IMR-90 (cell line): ENCODE measurements around the gene CFAP90. TPM values are rescaled to one million over a fixed set of nuclear protein-coding genes. Genes with fewer than 3 reads are reported as not detected.
A peak's percentile ranks its signal among the peaks of the same experiment; 100 is the strongest.

ENCODE experiments used
- ATAC-seq: fragments of 200-7000 bp; cut with Tn5 transposase; 2 replicates; pipeline ENCODE4 v1.9.1; 2020; ENCODE audit warnings: low read depth, mild to moderate bottlenecking, moderate library complexity
- BruUV-seq: library from RNA; stranded (reverse); fragments of 400-500 nt; replicated peaks from 2 replicates; lab custom pipeline; 2021; lab: Mats Ljungman, UMichigan
- CTCF ChIA-PET: fragments of 300-600 bp; formaldehyde crosslinking; extraction: SDS; loops from one replicate; lab custom pipeline; 2021; ENCODE audit warnings: antibody characterized with exemption; lab: Yijun Ruan, JAX
- POLR2A ChIA-PET: fragments of 300-600 bp; sonication (Branson Sonifier 250); formaldehyde crosslinking; loops from one replicate; lab custom pipeline; 2022; ENCODE audit warnings: antibody characterized with exemption; ENCODE audit not compliant: unreplicated experiment; lab: Charles Lee
- DNase-seq: peaks from one replicate; pipeline ENCODE4 v3.0.0; 2013
- H2AFZ ChIP-seq: replicated peaks from 2 replicates; pipeline ENCODE3; 2013; ENCODE audit warnings: low read length, mild to moderate bottlenecking; ENCODE audit not compliant: poor library complexity
- H2AK5ac ChIP-seq: 2 replicates; pipeline ENCODE4 v1.6.1; 2013; ENCODE audit warnings: low read depth, low read length, inconsistent platforms
- H2AK9ac ChIP-seq: replicated peaks from 2 replicates; pipeline ENCODE3; 2013; ENCODE audit warnings: mild to moderate bottlenecking, low read depth, low read length, moderate library complexity; ENCODE audit not compliant: poor library complexity
- H2BK120ac ChIP-seq: 2 replicates; pipeline ENCODE4 v1.6.1; 2013; ENCODE audit warnings: low read depth, low read length, inconsistent platforms
- H2BK15ac ChIP-seq: 3 replicates; pipeline ENCODE4 v1.6.1; 2013; ENCODE audit warnings: low read depth, low read length, inconsistent platforms
- H2BK20ac ChIP-seq: 2 replicates; pipeline ENCODE4 v1.6.1; 2013; ENCODE audit warnings: low read depth, mild to moderate bottlenecking, inconsistent platforms, low read length, moderate library complexity
- H2BK5ac ChIP-seq: 2 replicates; pipeline ENCODE4 v1.6.1; 2013; ENCODE audit warnings: mild to moderate bottlenecking, low read depth, low read length, inconsistent platforms; ENCODE audit not compliant: poor library complexity, severe bottlenecking
- H3K14ac ChIP-seq: replicated peaks from 2 replicates; pipeline ENCODE4 v1.6.1; 2013; ENCODE audit warnings: low read depth, low read length, inconsistent platforms
- H3K18ac ChIP-seq: 2 replicates; pipeline ENCODE4 v1.6.1; 2013; ENCODE audit warnings: low read depth, low read length, control low read depth
- H3K23ac ChIP-seq: 2 replicates; pipeline ENCODE4 v1.6.1; 2013; ENCODE audit warnings: low read depth, low read length, inconsistent platforms
- H3K27ac ChIP-seq: 2 replicates; pipeline ENCODE4 v1.5.1; 2013; ENCODE audit warnings: mild to moderate bottlenecking, control low read depth, low read length; ENCODE audit not compliant: insufficient read depth
- H3K27me3 ChIP-seq: 2 replicates; pipeline ENCODE4 v1.6.1; 2013; ENCODE audit warnings: low read length; ENCODE audit not compliant: control insufficient read depth, insufficient read depth
- H3K36me3 ChIP-seq: 2 replicates; pipeline ENCODE4 v1.6.1; 2013; ENCODE audit warnings: low read length, mixed read lengths; ENCODE audit not compliant: control insufficient read depth, insufficient read depth
- H3K4ac ChIP-seq: 2 replicates; pipeline ENCODE4 v1.6.1; 2013; ENCODE audit warnings: low read depth, low read length, inconsistent platforms
- H3K4me1 ChIP-seq: 2 replicates; pipeline ENCODE4 v1.6.1; 2013; ENCODE audit warnings: low read length, mixed read lengths; ENCODE audit not compliant: control insufficient read depth, insufficient read depth
- H3K4me2 ChIP-seq: 2 replicates; pipeline ENCODE4 v1.6.1; 2013; ENCODE audit warnings: low read depth, mild to moderate bottlenecking, control low read depth, low read length, moderate library complexity
- H3K4me3 ChIP-seq: 2 replicates; pipeline ENCODE4 v1.5.1; 2013; ENCODE audit warnings: low read depth, mild to moderate bottlenecking, control low read depth, low read length, moderate library complexity; ENCODE audit not compliant: insufficient read depth
- H3K56ac ChIP-seq: 2 replicates; pipeline ENCODE4 v1.6.1; 2013; ENCODE audit warnings: low read length, inconsistent platforms; ENCODE audit not compliant: insufficient read depth; ENCODE audit errors: extremely low read depth
- H3K79me1 ChIP-seq, 2 experiments: 2 replicates each; pipeline ENCODE4 v1.6.1; 2013; ENCODE audit warnings: low read length in 2 of 2, inconsistent platforms in 1 of 2, low read depth in 1 of 2
- H3K9ac ChIP-seq: 2 replicates; pipeline ENCODE4 v1.6.1; 2013; ENCODE audit warnings: low read depth, low read length, control low read depth
- H3K9me1 ChIP-seq: 2 replicates; pipeline ENCODE4 v1.6.1; 2013; ENCODE audit warnings: low read length, inconsistent platforms; ENCODE audit not compliant: insufficient read depth
- H3K9me3 ChIP-seq: 2 replicates; pipeline ENCODE4 v1.6.1; 2013; ENCODE audit warnings: low read length; ENCODE audit not compliant: control insufficient read depth, insufficient read depth
- H4K20me1 ChIP-seq: 2 replicates; pipeline ENCODE4 v1.6.1; 2013; ENCODE audit warnings: low read length, inconsistent platforms; ENCODE audit not compliant: insufficient read depth
- H4K5ac ChIP-seq: 2 replicates; pipeline ENCODE4 v1.6.1; 2013; ENCODE audit warnings: mild to moderate bottlenecking, low read depth, low read length, control low read depth
- H4K8ac ChIP-seq, 2 experiments: 2 replicates each; pipeline ENCODE4 v1.6.1; 2013; ENCODE audit warnings: low read depth in 2 of 2, low read length in 2 of 2, control low read depth in 1 of 2, inconsistent platforms in 1 of 2
- H4K91ac ChIP-seq: 2 replicates; pipeline ENCODE4 v1.6.1; 2013; ENCODE audit warnings: low read depth, low read length, inconsistent platforms; ENCODE audit not compliant: insufficient read depth
- BHLHE40 ChIP-seq: fragments of 150-350 bp; IDR thresholded peaks from 2 replicates; pipeline ENCODE4 v1.6.1; 2016; ENCODE audit warnings: mild to moderate bottlenecking, low read depth, low read length
- CEBPB ChIP-seq: IDR thresholded peaks from 2 replicates; pipeline ENCODE4 v1.6.1; 2012; ENCODE audit warnings: low read depth, low read length, improper control_type of control experiment
- CHD1 ChIP-seq: IDR thresholded peaks from 2 replicates; pipeline ENCODE4 v1.6.1; 2012; ENCODE audit warnings: low read depth, low read length, improper control_type of control experiment
- FOS ChIP-seq: fragments of 150-350 bp; IDR thresholded peaks from 2 replicates; pipeline ENCODE4 v1.6.1; 2016; ENCODE audit warnings: low read depth, low read length
- MAFK ChIP-seq: IDR thresholded peaks from 2 replicates; pipeline ENCODE4 v1.6.1; 2012; ENCODE audit warnings: low read depth, low read length, improper control_type of control experiment
- MAZ ChIP-seq: IDR thresholded peaks from 2 replicates; pipeline ENCODE4 v1.6.1; 2012; ENCODE audit warnings: low read depth, mild to moderate bottlenecking, low read length, improper control_type of control experiment, moderate library complexity, borderline replicate concordance
- MXI1 ChIP-seq: IDR thresholded peaks from 2 replicates; pipeline ENCODE4 v1.6.1; 2012; ENCODE audit warnings: low read depth, mild to moderate bottlenecking, low read length, moderate library complexity, borderline replicate concordance
- NFE2L2 ChIP-seq: fragments of 150-350 bp; IDR thresholded peaks from 2 replicates; pipeline ENCODE4 v1.6.1; 2016; ENCODE audit warnings: low read depth, mild to moderate bottlenecking, low read length
- POLR2A ChIP-seq: IDR thresholded peaks from 2 replicates; pipeline ENCODE4 v1.6.1; 2012; ENCODE audit warnings: mild to moderate bottlenecking, low read depth, low read length
- RAD21 ChIP-seq: IDR thresholded peaks from 2 replicates; pipeline ENCODE4 v1.6.1; 2012; ENCODE audit warnings: low read length, improper control_type of control experiment
- RFX5 ChIP-seq: IDR thresholded peaks from 2 replicates; pipeline ENCODE4 v1.8.0; 2012; ENCODE audit warnings: low read depth, mild to moderate bottlenecking, low read length, moderate library complexity
- SMC3 ChIP-seq: fragments of 150-350 bp; IDR thresholded peaks from 2 replicates; pipeline ENCODE4 v1.6.1; 2016; ENCODE audit warnings: low read depth, mild to moderate bottlenecking, antibody characterized with exemption, low read length, moderate library complexity
- WGBS, 2 experiments: methylation state at CpG; one replicate each; pipeline versions ENCODE4 v1.1.5 to v1.1.7; 2013; ENCODE audit warnings: missing lambda C conversion rate in 2 of 2; ENCODE audit not compliant: insufficient read length in 1 of 2; ENCODE audit errors: extremely low coverage in 2 of 2; 5-methylcytosine and 5-hydroxymethylcytosine counted together
- dilution Hi-C: fragments of 300-500 bp; cut with HindIII; formaldehyde crosslinking; loops from one replicate; pipeline ENCODE4 v1.14.3; 2018; ENCODE audit warnings: low sequenced_read_pairs; ENCODE audit not compliant: unreplicated experiment
- in situ Hi-C: fragments of 300-500 bp; cut with MboI; formaldehyde crosslinking; loops from 3 replicates; pipeline ENCODE4 v1.14.3; 2019; ENCODE audit warnings: low sequenced_read_pairs, inconsistent platforms, mixed read lengths
- intact Hi-C: fragments of 100-400 bp; cut with micrococcal nuclease; formaldehyde crosslinking; loops from 2 replicates; pipeline ENCODE4 v1.10.0; 2022
- polyA plus RNA-seq, 3 experiments: library from polyadenylated mRNA; depleted of rRNA; stranded (reverse); fragments of >200 nt; gene quantifications; 2 replicates each; pipeline ENCODE4 v1.2.3, GENCODE V29; 2012; ENCODE audit warnings: low replicate concordance in 1 of 3
- total RNA-seq: library from RNA; depleted of rRNA; stranded (reverse); fragments of >200 nt; gene quantifications from 2 replicates; pipeline ENCODE4 v1.2.3, GENCODE V29; 2012
- TF ChIP-seq, protein P1 (sequence below): fragments of 150-350 bp; IDR thresholded peaks from 2 replicates; pipeline ENCODE4 v1.6.1; 2016; ENCODE audit warnings: low read depth, mild to moderate bottlenecking, low read length, moderate library complexity, borderline replicate concordance
- TF ChIP-seq, protein P2 (sequence below): fragments of 150-350 bp; IDR thresholded peaks from 2 replicates; pipeline ENCODE4 v1.6.1; 2017; ENCODE audit warnings: mild to moderate bottlenecking, antibody characterized with exemption, low read length, low read depth
- TF ChIP-seq, protein P3 (sequence below): conservative IDR thresholded peaks from 2 replicates; pipeline ENCODE4 v1.5.1; 2012; ENCODE audit warnings: mild to moderate bottlenecking, low read depth, low read length, improper control_type of control experiment

The CFAP90 gene
- total and polyA plus RNA-seq, 2 of the 4 experiments (the other 2 are of a cell fraction): 0.09 TPM; not detected in 1

DNA sequence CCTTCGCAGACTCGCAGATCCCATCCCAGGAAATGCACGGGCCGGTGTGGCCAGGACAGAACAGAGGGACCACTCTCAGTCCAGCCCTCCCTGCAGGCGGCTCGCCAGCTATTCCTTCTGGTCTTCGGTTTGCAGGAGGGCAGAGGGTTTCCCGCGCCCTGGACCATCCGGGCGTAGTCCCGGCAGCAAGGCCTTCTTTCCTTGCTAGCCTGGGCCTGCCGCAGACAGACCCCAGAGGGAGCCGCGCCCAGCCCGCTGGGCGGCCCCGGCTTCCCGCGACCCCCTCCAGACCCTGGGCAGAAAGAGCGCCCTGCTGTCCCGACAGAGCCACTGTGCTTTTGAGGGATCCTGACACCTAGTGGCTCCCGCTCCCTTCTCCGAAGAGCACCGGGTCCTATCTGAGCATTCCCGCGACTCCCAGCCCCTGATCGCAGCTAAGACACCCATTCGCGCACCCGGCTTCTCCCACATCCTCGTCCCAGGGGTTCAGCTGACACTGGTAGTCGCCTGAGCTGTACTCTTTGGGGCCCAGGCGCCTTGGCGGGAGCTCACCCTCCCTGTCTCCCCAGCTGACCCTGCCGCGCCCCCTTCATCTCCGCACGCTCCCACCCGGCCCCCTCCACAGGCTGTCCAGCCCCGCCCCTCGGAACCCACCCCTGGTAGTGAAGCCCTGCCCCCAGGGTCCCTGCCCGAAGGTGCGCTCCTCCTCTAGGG lies 1.1 kb downstream of the CFAP90 start:
- H4K5ac ChIP-seq: no peak overlapping the region
- peaks cover 31% of the 10 kb centered on the region for H3K27me3 ChIP-seq
- H4K91ac ChIP-seq: no peak overlapping the region
- DNase-seq (no peak), ATAC-seq (peak; percentile 18; the same call in 1 of the 2 replicates)
- H3K4me3 ChIP-seq: peak overlapping the region; percentile 2; the same call in 1 of the 2 replicates
- no peaks in the 10 kb centered on the region for H3K9me1 ChIP-seq
- H3K9me3 ChIP-seq: peaks cover 2% of the 10 kb centered on the region; the same call in 1 of the 2 replicates
- ChIA-PET POLR2A (interaction anchor here (0.6 kb wide), 1 partner anchor 103 kb away, joined by 3 read pairs; no protein-coding TSS in a partner anchor), CTCF (no interaction called here)
- H3K79me1 ChIP-seq: no peaks in the 10 kb centered on the region
- WGBS, 2 experiments: 5% methylated on average over 17 of the region's 44 CpGs; no CpG with 5 or more reads in 1 of the 2 experiments
- no peak overlapping the region for H3K14ac ChIP-seq
- no peak overlapping the region for H3K4ac ChIP-seq
- H4K20me1 ChIP-seq: no peaks in the 10 kb centered on the region
- H2AK9ac ChIP-seq: no peak overlapping the region
- in situ Hi-C loops (no loop called here), dilution Hi-C loops (no loop called here), intact Hi-C loops (no loop called here)
- H3K56ac ChIP-seq: no peak overlapping the region
- H3K9ac ChIP-seq: no peak overlapping the region
- no peak overlapping the region for H2BK20ac ChIP-seq
- H2AK5ac ChIP-seq: no peak overlapping the region
- no peak overlapping the region for H2BK15ac ChIP-seq
- no peak overlapping the region for H2BK120ac ChIP-seq
- H3K23ac ChIP-seq: no peak overlapping the region
- no peak overlapping the region for H3K27ac ChIP-seq
- H3K36me3 ChIP-seq: no peaks in the 10 kb centered on the region
- H2AFZ ChIP-seq: peak overlapping the region; percentile 80
- no peak overlapping the region for H2BK5ac ChIP-seq
- peak overlapping the region; percentile 1; the same call in 1 of the 2 replicates for H3K4me2 ChIP-seq
- no peak overlapping the region for H4K8ac ChIP-seq
- no peak overlapping the region for H3K18ac ChIP-seq
- no TSS peak for BruUV-seq
- H3K4me1 ChIP-seq: no peaks in the 10 kb centered on the region
- TF ChIP-seq CHD1 (no peak), MAFK (no peak), RFX5 (no peak), SMC3 (no peak), MAZ (no peak), BHLHE40 (no peak), NFE2L2 (no peak), RAD21 (no peak), MXI1 (no peak), POLR2A (no peak), CEBPB (no peak), FOS (no peak)
- TF ChIP-seq, protein P1, sequence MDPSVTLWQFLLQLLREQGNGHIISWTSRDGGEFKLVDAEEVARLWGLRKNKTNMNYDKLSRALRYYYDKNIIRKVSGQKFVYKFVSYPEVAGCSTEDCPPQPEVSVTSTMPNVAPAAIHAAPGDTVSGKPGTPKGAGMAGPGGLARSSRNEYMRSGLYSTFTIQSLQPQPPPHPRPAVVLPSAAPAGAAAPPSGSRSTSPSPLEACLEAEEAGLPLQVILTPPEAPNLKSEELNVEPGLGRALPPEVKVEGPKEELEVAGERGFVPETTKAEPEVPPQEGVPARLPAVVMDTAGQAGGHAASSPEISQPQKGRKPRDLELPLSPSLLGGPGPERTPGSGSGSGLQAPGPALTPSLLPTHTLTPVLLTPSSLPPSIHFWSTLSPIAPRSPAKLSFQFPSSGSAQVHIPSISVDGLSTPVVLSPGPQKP: no peak
- TF ChIP-seq, protein P2, sequence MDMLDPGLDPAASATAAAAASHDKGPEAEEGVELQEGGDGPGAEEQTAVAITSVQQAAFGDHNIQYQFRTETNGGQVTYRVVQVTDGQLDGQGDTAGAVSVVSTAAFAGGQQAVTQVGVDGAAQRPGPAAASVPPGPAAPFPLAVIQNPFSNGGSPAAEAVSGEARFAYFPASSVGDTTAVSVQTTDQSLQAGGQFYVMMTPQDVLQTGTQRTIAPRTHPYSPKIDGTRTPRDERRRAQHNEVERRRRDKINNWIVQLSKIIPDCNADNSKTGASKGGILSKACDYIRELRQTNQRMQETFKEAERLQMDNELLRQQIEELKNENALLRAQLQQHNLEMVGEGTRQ: no peak
- TF ChIP-seq, protein P3, sequence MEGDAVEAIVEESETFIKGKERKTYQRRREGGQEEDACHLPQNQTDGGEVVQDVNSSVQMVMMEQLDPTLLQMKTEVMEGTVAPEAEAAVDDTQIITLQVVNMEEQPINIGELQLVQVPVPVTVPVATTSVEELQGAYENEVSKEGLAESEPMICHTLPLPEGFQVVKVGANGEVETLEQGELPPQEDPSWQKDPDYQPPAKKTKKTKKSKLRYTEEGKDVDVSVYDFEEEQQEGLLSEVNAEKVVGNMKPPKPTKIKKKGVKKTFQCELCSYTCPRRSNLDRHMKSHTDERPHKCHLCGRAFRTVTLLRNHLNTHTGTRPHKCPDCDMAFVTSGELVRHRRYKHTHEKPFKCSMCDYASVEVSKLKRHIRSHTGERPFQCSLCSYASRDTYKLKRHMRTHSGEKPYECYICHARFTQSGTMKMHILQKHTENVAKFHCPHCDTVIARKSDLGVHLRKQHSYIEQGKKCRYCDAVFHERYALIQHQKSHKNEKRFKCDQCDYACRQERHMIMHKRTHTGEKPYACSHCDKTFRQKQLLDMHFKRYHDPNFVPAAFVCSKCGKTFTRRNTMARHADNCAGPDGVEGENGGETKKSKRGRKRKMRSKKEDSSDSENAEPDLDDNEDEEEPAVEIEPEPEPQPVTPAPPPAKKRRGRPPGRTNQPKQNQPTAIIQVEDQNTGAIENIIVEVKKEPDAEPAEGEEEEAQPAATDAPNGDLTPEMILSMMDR: no peak
